HepG2 (cell line): ENCODE measurements around the gene CCNF. TPM values are rescaled to one million over a fixed set of nuclear protein-coding genes. Genes with fewer than 3 reads are reported as not detected.

ENCODE experiments used
- ATAC-seq: fragments of 200-7000 bp; cut with Tn5 transposase; 3 replicates; pipeline ENCODE4 v1.9.1; 2020; ENCODE audit warnings: mild to moderate bottlenecking, moderate library complexity
- BruUV-seq: library from RNA; stranded (reverse); fragments of 400-500 nt; replicated peaks from 2 replicates; lab custom pipeline; 2021; lab: Mats Ljungman, UMichigan
- CTCF ChIA-PET: fragments of 300-600 bp; formaldehyde crosslinking; extraction: SDS; loops from one replicate; lab custom pipeline; 2021; ENCODE audit warnings: low total read pairs, inconsistent platforms, low intra/inter-chr PET ratio; lab: Yijun Ruan, JAX
- POLR2A ChIA-PET: fragments of 350-600 bp; sonication (Branson Sonifier 250); formaldehyde crosslinking; loops from one replicate; lab custom pipeline; 2020; ENCODE audit warnings: antibody characterized with exemption, inconsistent platforms; lab: Yijun Ruan, JAX
- DNase-seq: peaks from one replicate; pipeline ENCODE4 v3.0.0-alpha.2; 2015; ENCODE audit warnings: low spot score
- FAIRE-seq: peaks from 3 replicates; lab custom pipeline; 2011; peaks lifted over from hg19 to GRCh38; lab: Jason Lieb, UNC
- H2AFZ ChIP-seq: one replicate; pipeline ENCODE4 v1.6.1; 2011; ENCODE audit warnings: low read length, inconsistent platforms
- H3K27ac ChIP-seq: fragments of 300-600 bp; 3 replicates; pipeline ENCODE4 v1.8.0; 2011; ENCODE audit warnings: mixed run types, mild to moderate bottlenecking, mixed read lengths, low read length, inconsistent platforms; ENCODE audit not compliant: insufficient read depth; ENCODE audit errors: extremely low read length
- H3K27me3 ChIP-seq, 2 experiments: fragments of 200-600 bp in 1 of 2; 2 replicates in 1 of 2; 3 replicates in 1 of 2; pipeline versions ENCODE4 v1.6.0 to v1.8.0; 2011; ENCODE audit warnings: low read length in 2 of 2, mild to moderate bottlenecking in 2 of 2, moderate library complexity in 2 of 2, inconsistent platforms in 1 of 2; ENCODE audit not compliant: insufficient read depth in 2 of 2, control insufficient read depth in 1 of 2
- H3K36me3 ChIP-seq, 2 experiments: fragments of 200-600 bp in 1 of 2; replicated peaks in 1 of 2; 2 replicates in 1 of 2; 3 replicates in 1 of 2; pipeline versions ENCODE4 v1.5.1 to v1.8.0; 2011; ENCODE audit warnings: low read length in 2 of 2, inconsistent platforms in 1 of 2; ENCODE audit not compliant: insufficient read depth in 2 of 2, control insufficient read depth in 1 of 2
- H3K4me1 ChIP-seq: 2 replicates; pipeline ENCODE4 v1.5.1; 2012; ENCODE audit warnings: low read length, inconsistent platforms; ENCODE audit not compliant: insufficient read depth
- H3K4me2 ChIP-seq: 2 replicates; pipeline ENCODE4 v1.6.0; 2011; ENCODE audit warnings: low read depth, low read length, inconsistent platforms
- H3K4me3 ChIP-seq, 3 experiments: fragments of 200-600 bp in 1 of 3; sonication (generic), shearing (Covaris generic) in 1 of 3; replicated peaks in 1 of 3; 2 replicates each; pipeline ENCODE4 v1.5.1; 2011 to 2016; ENCODE audit warnings: low read length in 3 of 3, inconsistent platforms in 2 of 3, low read depth in 2 of 3, mild to moderate bottlenecking in 2 of 3, control low read depth in 1 of 3, mixed read lengths in 1 of 3; ENCODE audit not compliant: insufficient read depth in 1 of 3
- H3K79me2 ChIP-seq: one replicate; pipeline ENCODE4 v1.6.1; 2011; ENCODE audit warnings: low read length, inconsistent platforms; ENCODE audit not compliant: insufficient read depth
- H3K9ac ChIP-seq: 2 replicates; pipeline ENCODE4 v1.6.0; 2011; ENCODE audit warnings: mild to moderate bottlenecking, low read depth, low read length, inconsistent platforms; ENCODE audit not compliant: insufficient read depth
- H3K9me3 ChIP-seq: 2 replicates; pipeline ENCODE4 v1.5.1; 2012; ENCODE audit warnings: mild to moderate bottlenecking, low read length
- H4K20me1 ChIP-seq: 2 replicates; pipeline ENCODE4 v1.6.0; 2011; ENCODE audit warnings: inconsistent platforms, mild to moderate bottlenecking, low read length, moderate library complexity; ENCODE audit not compliant: insufficient read depth
- CENPT ChIP-seq: sonication (generic); formaldehyde crosslinking; IDR thresholded peaks from 2 replicates; pipeline ENCODE4 v1.8.0; 2022; ENCODE audit warnings: low read depth, mild to moderate bottlenecking, moderate library complexity, missing genetic modification reagents
- HBP1 ChIP-seq: IDR thresholded peaks from 2 replicates; pipeline ENCODE4 v1.6.1; 2016; ENCODE audit warnings: low read depth, control low read depth
- KAT7 ChIP-seq: IDR thresholded peaks from 2 replicates; pipeline ENCODE4 v1.6.1; 2018; ENCODE audit warnings: borderline replicate concordance, missing compliant biosample characterization
- KLF15 ChIP-seq: sonication (generic); formaldehyde crosslinking; IDR thresholded peaks from 2 replicates; pipeline ENCODE4 v1.8.1; 2023; ENCODE audit warnings: borderline replicate concordance, mild to moderate bottlenecking, inconsistent platforms, missing genetic modification reagents, mixed read lengths
- MNT ChIP-seq: fragments of 450-650 bp; IDR thresholded peaks from 2 replicates; pipeline ENCODE4 v1.6.1; 2016
- MZF1 ChIP-seq: sonication (generic); formaldehyde crosslinking; IDR thresholded peaks from 2 replicates; pipeline ENCODE4 v1.8.1; 2023; ENCODE audit warnings: mild to moderate bottlenecking, missing genetic modification reagents, borderline replicate concordance
- PRDM4 ChIP-seq: sonication (generic); formaldehyde crosslinking; IDR thresholded peaks from 2 replicates; pipeline ENCODE4 v1.9.0; 2021; ENCODE audit warnings: missing genetic modification reagents, borderline replicate concordance
- SRSF9 ChIP-seq: fragments of 200-400 bp; formaldehyde crosslinking; IDR thresholded peaks from 2 replicates; pipeline ENCODE4 v1.6.1; 2018; ENCODE audit warnings: borderline replicate concordance, mild to moderate bottlenecking, low read depth, low read length; ENCODE audit not compliant: insufficient read depth, poor library complexity, severe bottlenecking
- ZNF12 ChIP-seq: sonication (generic); formaldehyde crosslinking; IDR thresholded peaks from 2 replicates; pipeline ENCODE4 v1.5.0; 2020; ENCODE audit warnings: missing genetic modification reagents
- ZNF878 ChIP-seq: sonication (generic); formaldehyde crosslinking; IDR thresholded peaks from 2 replicates; pipeline ENCODE4 v1.8.1; 2023; ENCODE audit warnings: mild to moderate bottlenecking, missing genetic modification reagents, moderate library complexity
- ZSCAN12 ChIP-seq: sonication (generic); formaldehyde crosslinking; IDR thresholded peaks from 2 replicates; pipeline ENCODE4 v1.9.0; 2021; ENCODE audit warnings: mild to moderate bottlenecking, missing genetic modification reagents
- ZSCAN22 ChIP-seq: sonication (generic); formaldehyde crosslinking; IDR thresholded peaks from 2 replicates; pipeline ENCODE4 v1.4.0; 2020; ENCODE audit warnings: mild to moderate bottlenecking, missing genetic modification reagents
- WGBS: methylation state at CpG from one replicate; pipeline ENCODE4 v1.1.6; 2017; ENCODE audit warnings: low lambda C conversion rate; 5-methylcytosine and 5-hydroxymethylcytosine counted together
- in situ Hi-C: cut with HindIII; loops from 2 replicates; pipeline ENCODE4 v1.10.0; 2017; ENCODE audit warnings: low pct_unique_long_range_greater_than_20kb; ENCODE audit not compliant: extremely low pct_ligation_motif_present
- intact Hi-C: fragments of 100-400 bp; cut with micrococcal nuclease; formaldehyde crosslinking; loops from one replicate; pipeline ENCODE4 v1.10.0; 2022; ENCODE audit not compliant: unreplicated experiment
- polyA plus RNA-seq, 8 experiments: library from polyadenylated mRNA; depleted of rRNA in 3 of 8; stranded (reverse) in 7 of 8; unstranded in 1 of 8; fragments of >200 nt; fragmentation: Illumina TruSeq in 4 of 8; extraction: Trizol in 4 of 8; gene quantifications; 2 replicates each; pipeline versions ENCODE4 v1.2.1 to v1.2.3, GENCODE V29; 2011 to 2016; ENCODE audit warnings: low read depth in 4 of 8, missing spikeins in 1 of 8, mixed read lengths in 1 of 8; ENCODE audit not compliant: insufficient read depth in 1 of 8
- total RNA-seq, 5 experiments: library from RNA; depleted of rRNA; stranded (reverse); fragments of >200 nt; fragmentation: Illumina TruSeq; extraction: Trizol; gene quantifications; 2 replicates each; pipeline ENCODE4 v1.2.3, GENCODE V29; 2016; ENCODE audit warnings: low read depth in 1 of 5

Gene CCNF
- total and polyA plus RNA-seq, 2 of the 13 experiments (the other 11 are each of a cell fraction or from before 2014, with no cell fraction given), result 6.4 to 22.8 TPM

GRCh38 chr16:2447920-2448583, 18.8 kb downstream of the CCNF start (continued):
- TF ChIP-seq PRDM4 (CRISPR knock-in tag), result no peak
- no peak for TF ChIP-seq ZSCAN22 (CRISPR knock-in tag)
- TF ChIP-seq ZNF878, result no peak
- no peak for TF ChIP-seq CENPT (CRISPR knock-in tag)
- no peak for TF ChIP-seq MZF1 (CRISPR knock-in tag)
- no peak for TF ChIP-seq KAT7 (CRISPR knock-in tag)
- no peak for TF ChIP-seq ZSCAN12 (CRISPR knock-in tag)
- TF ChIP-seq HBP1 (CRISPR knock-in tag), result no peak
- TF ChIP-seq ZNF12 (CRISPR knock-in tag), result no peak

GRCh38 chr16:2449118-2449517, 19.9 kb downstream of the CCNF start:
- Histone ChIP-seq H3K4me1 (no peaks in the 10 kb centered on the region), H3K27me3 (no peaks in the 10 kb centered on the region), H3K79me2 (no peaks in the 10 kb centered on the region), H3K4me3 (no peak overlapping the region), H3K36me3 (peaks cover 28 to 68% of the 10 kb centered on the region in 2 experiments; a peak in 4 of 5 replicates), H3K9me3 (no peaks in the 10 kb centered on the region), H4K20me1 (no peaks in the 10 kb centered on the region), H2AFZ (no peak overlapping the region), H3K27ac (no peak overlapping the region), H3K4me2 (no peak overlapping the region), H3K9ac (no peak overlapping the region)
- ChIA-PET CTCF (no interaction called here), POLR2A (no interaction called here)
- BruUV-seq, result no TSS peak
- ATAC-seq, result no peak
- in situ Hi-C loops, result no loop called here
- no peak for DNase-seq
- intact Hi-C loops, result no loop called here
- FAIRE-seq, result no peak
- WGBS, result 96% methylated on average over 18 of the region's 25 CpGs
- TF ChIP-seq KLF15 (CRISPR knock-in tag), result no peak
- TF ChIP-seq MNT, result no peak
- no peak for TF ChIP-seq SRSF9
